GM19468 (cell line): ENCODE measurements around the gene FBXO10.

Source experiments
- ATAC-seq: cut with Tn5 transposase; IDR thresholded peaks from one replicate; pipeline ENCODE4 v1.9.1; 2021; ENCODE audit warnings: mild to moderate bottlenecking, moderate library complexity, moderate number of reproducible peaks; ENCODE audit not compliant: unreplicated experiment; ENCODE audit errors: extremely low read depth

FBXO10 gene

GRCh38 chr9:37554318-37554717 is 21.9 kb downstream of the FBXO10 start:
- ATAC-seq = no peak

- ATAC-seq = no peak
Measured at GRCh38 chr9:37551888-37552287, 24.3 kb downstream of the FBXO10 start.

- no peak for ATAC-seq
Measured at GRCh38 chr9:37551468-37551867, 24.7 kb downstream of the FBXO10 start.

- ATAC-seq = no peak
Measured at GRCh38 chr9:37550781-37551180, 25.4 kb downstream of the FBXO10 start.

GRCh38 chr9:37549527-37549926 is 26.7 kb downstream of the FBXO10 start:
- ATAC-seq = no peak

GRCh38 chr9:37547328-37547878 is 28.8 kb downstream of the FBXO10 start:
- ATAC-seq = no peak

- no peak for ATAC-seq
Measured at GRCh38 chr9:37543468-37543867, 32.7 kb downstream of the FBXO10 start.

- no peak for ATAC-seq
Measured at GRCh38 chr9:37542895-37543294, 33.3 kb downstream of the FBXO10 start.

- no peak for ATAC-seq
Measured at GRCh38 chr9:37542488-37542887, 33.7 kb downstream of the FBXO10 start.

GRCh38 chr9:37541465-37541864 is 34.7 kb downstream of the FBXO10 start:
- ATAC-seq = no peak

GRCh38 chr9:37540634-37541033 is 35.5 kb downstream of the FBXO10 start:
- ATAC-seq = no peak

GRCh38 chr9:37539634-37540033 is 36.5 kb downstream of the FBXO10 start:
- ATAC-seq = no peak

- no peak for ATAC-seq
Measured at GRCh38 chr9:37538099-37538498, 38.1 kb downstream of the FBXO10 start.

GRCh38 chr9:37534901-37535300 is 41.3 kb downstream of the FBXO10 start:
- no peak for ATAC-seq

GRCh38 chr9:37534412-37534811 is 41.8 kb downstream of the FBXO10 start:
- no peak for ATAC-seq

- ATAC-seq = no peak
Measured at GRCh38 chr9:37531699-37532098, 44.5 kb downstream of the FBXO10 start.

- no peak for ATAC-seq
Measured at GRCh38 chr9:37528652-37529471, 47.3 kb downstream of the FBXO10 start.

GRCh38 chr9:37523916-37524315 is 52.3 kb downstream of the FBXO10 start:
- no peak for ATAC-seq

GRCh38 chr9:37522971-37523370 is 53.2 kb downstream of the FBXO10 start:
- no peak for ATAC-seq

- no peak for ATAC-seq
Measured at GRCh38 chr9:37521111-37521510, 55.1 kb downstream of the FBXO10 start.

- ATAC-seq = no peak
Measured at GRCh38 chr9:37520641-37521040, 55.5 kb downstream of the FBXO10 start.

- no peak for ATAC-seq
Measured at GRCh38 chr9:37517923-37518322, 58.3 kb downstream of the FBXO10 start.
